Memory B cell (primary cell): Measurements from ENCODE around the gene LDLRAD2.

Experiments
- ATAC-seq: fragments of 150-1000 bp; cut with Tn5 transposase; 2 replicates; pipeline ENCODE4 v1.10.0; 2021; ENCODE audit warnings: low read depth, mild to moderate bottlenecking, moderate library complexity
- DNase-seq, 2 donors: peaks; one replicate each; pipeline ENCODE4 v3.0.0; 2022; ENCODE audit warnings: low spot score in 2 of 2
- H3K27ac Mint-ChIP-seq: one replicate; pipeline ENCODE4 v1.8.0; 2022; ENCODE audit warnings: mild to moderate bottlenecking, moderate library complexity, mixed read lengths
- H3K27me3 Mint-ChIP-seq: one replicate; pipeline ENCODE4 v1.8.0; 2022; ENCODE audit warnings: mixed read lengths
- H3K36me3 Mint-ChIP-seq: one replicate; pipeline ENCODE4 v1.8.0; 2022; ENCODE audit warnings: mild to moderate bottlenecking, mixed read lengths
- H3K4me1 Mint-ChIP-seq: one replicate; pipeline ENCODE4 v1.8.0; 2022; ENCODE audit warnings: mixed read lengths
- H3K4me3 Mint-ChIP-seq: one replicate; pipeline ENCODE4 v1.8.0; 2022; ENCODE audit warnings: mild to moderate bottlenecking, moderate library complexity, mixed read lengths
- H3K9me3 Mint-ChIP-seq: one replicate; pipeline ENCODE4 v1.8.0; 2022; ENCODE audit warnings: mixed read lengths

Gene LDLRAD2

DNA sequence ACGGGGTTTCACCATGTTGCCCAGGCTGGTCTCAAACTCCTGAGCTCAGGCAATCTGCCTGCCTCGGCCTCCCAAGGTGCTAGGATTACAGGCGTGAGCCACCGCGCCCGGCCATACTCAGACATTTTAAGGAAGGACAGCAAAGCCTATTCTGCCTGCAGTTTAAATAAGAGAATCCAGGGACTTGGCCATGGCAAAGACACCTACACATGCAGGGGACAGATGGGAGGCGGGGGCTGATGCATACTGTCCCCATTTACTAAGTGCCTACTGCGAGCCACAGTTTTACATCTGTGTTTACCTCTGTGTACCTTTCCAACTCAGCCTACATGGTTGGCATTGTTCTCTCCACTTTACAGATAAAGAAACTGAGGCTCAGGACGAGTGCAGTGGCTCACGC lies 25.4 kb downstream of the LDLRAD2 start:
- ATAC-seq (no peak), DNase-seq (no peak)
- Mint-ChIP-seq H3K9me3 (peaks cover 13% of the 10 kb centered on the region), H3K36me3 (peaks cover 25% of the 10 kb centered on the region), H3K4me3 (no peak overlapping the region), H3K27me3 (no peaks in the 10 kb centered on the region), H3K27ac (no peak overlapping the region), H3K4me1 (no peaks in the 10 kb centered on the region)

DNA sequence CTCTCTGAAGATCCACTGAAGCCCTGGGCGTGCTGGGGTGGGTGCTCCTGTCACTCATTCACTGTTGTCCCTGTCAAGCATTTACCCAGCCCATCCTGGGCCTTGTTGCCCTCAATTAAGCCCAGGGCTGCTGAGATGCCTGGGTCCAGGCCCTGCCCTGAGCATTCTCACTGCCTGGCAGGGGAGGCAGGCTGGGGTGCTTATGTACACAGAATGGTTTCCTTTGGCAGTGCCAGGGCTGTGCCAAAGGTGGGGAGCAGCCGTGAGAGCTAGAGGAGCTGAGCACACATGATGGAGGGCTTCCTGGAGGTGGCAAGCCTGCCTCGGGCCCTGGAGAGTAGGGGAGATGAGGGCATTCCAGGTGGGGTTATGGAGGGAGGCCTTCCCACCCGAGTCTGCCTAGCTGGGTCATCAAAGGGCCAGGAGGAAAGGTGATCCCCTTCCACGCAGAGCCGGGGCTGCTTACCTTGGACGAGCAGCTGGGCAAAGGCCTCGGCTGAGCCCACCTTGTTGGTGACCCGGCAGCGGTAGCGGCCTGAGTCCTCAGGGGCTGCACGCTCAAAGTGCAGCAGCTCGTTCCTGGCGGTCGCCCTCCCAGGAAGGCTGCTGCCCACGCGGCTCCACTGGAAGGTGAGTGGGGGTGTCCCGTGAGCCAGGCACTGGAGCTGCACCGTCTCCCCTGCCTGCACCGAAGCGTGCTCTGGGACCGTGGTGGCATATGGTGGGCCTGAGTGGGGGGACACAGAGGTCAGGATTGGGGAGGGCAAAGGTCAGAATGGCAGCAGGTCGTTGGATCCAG lies 26.5 kb downstream of the LDLRAD2 start:
- DNase-seq = no peak
- Mint-ChIP-seq H3K9me3 (peaks cover 13% of the 10 kb centered on the region), H3K36me3 (peaks cover 21% of the 10 kb centered on the region), H3K27ac (no peak overlapping the region), H3K4me3 (no peak overlapping the region), H3K4me1 (no peaks in the 10 kb centered on the region), H3K27me3 (no peaks in the 10 kb centered on the region)
- ATAC-seq = no peak

DNA sequence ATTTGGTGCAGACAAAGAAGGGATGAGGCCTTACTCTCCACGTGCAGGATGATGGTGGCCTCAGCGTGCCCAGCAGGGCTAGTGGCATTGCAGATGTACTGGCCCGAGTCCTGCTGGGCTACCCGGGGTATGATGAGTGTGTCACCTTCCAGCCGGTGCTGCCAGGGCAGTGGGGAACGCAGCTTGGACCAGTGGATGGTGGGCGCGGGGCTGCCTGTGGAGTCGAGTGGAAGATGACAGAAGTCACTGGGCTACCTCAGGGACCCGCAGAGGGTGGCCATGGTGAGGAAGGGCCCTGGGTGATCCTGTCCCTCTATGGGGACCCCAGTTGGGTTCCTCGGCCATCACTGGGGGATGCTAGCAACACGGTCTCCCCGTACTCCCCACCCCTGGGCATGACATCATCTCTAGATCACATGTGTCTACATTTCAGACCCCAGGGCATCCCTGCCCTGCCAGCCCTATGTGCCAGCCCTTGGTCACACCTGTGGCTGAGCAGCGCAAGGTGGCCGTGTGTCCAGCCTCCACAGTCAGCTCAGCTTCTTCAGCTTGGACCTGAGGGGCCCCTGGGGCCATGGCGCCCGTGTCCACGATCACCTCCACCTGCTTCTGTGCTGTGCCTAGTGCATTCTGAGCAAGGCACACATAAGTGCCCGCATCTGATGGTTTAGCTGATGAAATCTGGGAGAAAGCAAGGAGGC lies 27.4 kb downstream of the LDLRAD2 start:
- Mint-ChIP-seq H3K36me3 (peaks cover 11% of the 10 kb centered on the region), H3K4me1 (no peaks in the 10 kb centered on the region), H3K9me3 (peaks cover 4% of the 10 kb centered on the region), H3K27ac (no peak overlapping the region), H3K4me3 (no peak overlapping the region), H3K27me3 (no peaks in the 10 kb centered on the region)
- ATAC-seq = no peak
- no peak for DNase-seq

DNA sequence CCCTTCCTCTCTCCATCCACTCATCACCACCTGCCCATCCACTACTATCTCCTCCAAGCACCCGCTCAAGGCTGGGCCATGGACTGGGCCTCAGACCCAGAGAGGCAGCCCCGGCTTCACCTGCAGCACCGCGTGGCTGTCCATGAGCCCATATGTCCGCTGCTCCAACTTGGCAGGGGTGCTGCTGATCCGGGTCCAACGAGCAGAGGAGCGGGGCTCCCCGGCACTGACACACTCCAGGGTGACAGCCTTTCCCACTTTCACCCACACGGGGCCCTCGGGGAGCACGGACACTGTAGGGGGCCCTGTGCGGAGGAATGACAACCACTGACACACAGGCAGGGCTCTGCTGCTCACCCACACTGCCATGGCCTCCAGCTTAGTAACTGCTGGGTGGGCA lies 28.9 kb downstream of the LDLRAD2 start:
- ATAC-seq (no peak), DNase-seq (no peak)
- Mint-ChIP-seq H3K9me3 (no peaks in the 10 kb centered on the region), H3K27me3 (no peaks in the 10 kb centered on the region), H3K4me1 (no peaks in the 10 kb centered on the region), H3K27ac (no peak overlapping the region), H3K4me3 (no peak overlapping the region), H3K36me3 (peaks cover 2% of the 10 kb centered on the region)

DNA sequence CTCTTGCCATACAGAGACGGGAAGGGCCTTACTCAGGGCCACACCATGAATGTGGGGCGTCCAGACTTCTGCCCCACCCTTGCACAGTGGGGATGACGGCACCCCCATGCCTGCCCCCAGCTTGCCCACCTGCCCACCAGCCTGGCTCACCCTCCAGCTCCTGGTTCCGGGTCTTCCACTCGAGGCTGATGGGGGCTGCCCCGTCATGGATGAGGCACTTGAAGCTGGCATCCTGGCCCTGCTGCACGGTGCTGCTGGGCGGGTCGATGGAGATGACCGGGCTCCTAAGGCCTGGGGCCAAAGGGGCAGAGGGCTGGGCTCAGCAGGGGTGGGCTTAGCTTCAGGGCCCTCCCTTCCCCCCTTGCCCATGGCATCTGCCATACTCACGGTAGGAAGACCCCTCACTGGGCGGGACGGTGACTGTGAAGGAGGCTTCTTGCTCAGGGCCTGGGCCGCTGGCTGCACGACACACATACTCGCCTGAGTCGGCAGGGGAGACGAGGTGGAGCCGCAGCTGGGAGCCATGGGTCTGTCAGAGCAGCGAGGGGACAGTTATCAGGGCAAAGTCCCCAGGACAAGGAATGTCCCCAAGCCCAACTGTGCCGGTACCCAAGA lies 29.9 kb downstream of the LDLRAD2 start:
- no peaks in the 10 kb centered on the region for H3K4me1 Mint-ChIP-seq
- no peak overlapping the region for H3K4me3 Mint-ChIP-seq
- H3K27ac Mint-ChIP-seq = no peak overlapping the region
- ATAC-seq (no peak), DNase-seq (no peak)
- peaks cover 2% of the 10 kb centered on the region for H3K36me3 Mint-ChIP-seq
- H3K27me3 Mint-ChIP-seq = no peaks in the 10 kb centered on the region
- H3K9me3 Mint-ChIP-seq = no peaks in the 10 kb centered on the region

DNA sequence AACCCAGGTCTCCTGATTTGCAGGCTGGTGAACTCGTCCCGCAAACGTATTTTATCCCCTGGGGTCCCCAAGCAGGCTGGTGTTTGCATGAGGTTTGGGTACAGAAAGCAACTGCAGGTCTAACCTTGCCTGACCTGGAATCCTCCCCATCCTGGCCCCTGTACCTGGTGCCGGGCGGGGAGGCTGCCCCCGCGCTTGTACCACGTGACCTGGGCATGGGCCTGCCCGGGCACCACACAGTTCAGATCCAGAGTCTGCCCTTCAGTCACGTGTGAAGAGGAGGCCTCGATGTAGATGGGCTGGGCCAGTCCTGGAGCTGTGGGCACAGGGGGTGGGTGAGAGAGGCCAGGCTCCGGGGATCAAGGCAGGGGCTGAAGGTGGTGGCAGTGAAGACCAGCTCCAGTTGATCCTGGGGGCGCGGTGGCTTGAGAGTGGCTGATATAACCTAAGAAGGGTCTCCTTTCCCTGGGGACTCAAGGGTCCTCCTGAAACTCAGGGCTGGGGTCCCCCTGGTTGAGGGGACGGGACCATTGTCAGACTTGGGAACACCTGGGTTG lies 30.6 kb downstream of the LDLRAD2 start:
- H3K27ac Mint-ChIP-seq = no peak overlapping the region
- H3K27me3 Mint-ChIP-seq = no peaks in the 10 kb centered on the region
- DNase-seq (no peak), ATAC-seq (no peak)
- no peaks in the 10 kb centered on the region for H3K9me3 Mint-ChIP-seq
- H3K36me3 Mint-ChIP-seq = peaks cover 2% of the 10 kb centered on the region
- H3K4me1 Mint-ChIP-seq = no peaks in the 10 kb centered on the region
- H3K4me3 Mint-ChIP-seq = no peak overlapping the region

DNA sequence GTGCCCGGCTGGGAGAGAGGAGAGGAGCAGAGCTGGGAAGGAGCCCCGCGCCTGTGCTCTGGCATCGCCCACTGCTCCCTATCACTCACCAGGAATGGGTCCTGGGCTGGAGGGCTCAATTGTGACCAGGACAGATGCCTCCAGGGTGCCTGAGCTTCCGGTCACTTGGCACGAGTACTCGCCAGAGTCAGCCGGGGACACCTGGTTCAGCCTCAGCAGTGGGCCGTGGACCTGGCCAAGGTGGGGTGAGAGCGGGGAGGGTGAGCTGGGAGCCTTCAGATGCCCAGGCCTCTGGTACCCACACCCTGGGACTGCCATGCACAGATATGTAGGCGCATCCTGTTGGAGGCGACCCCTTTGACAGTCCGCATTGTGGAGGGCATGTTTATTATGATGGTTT lies 31.1 kb downstream of the LDLRAD2 start:
- no peaks in the 10 kb centered on the region for H3K9me3 Mint-ChIP-seq
- H3K27ac Mint-ChIP-seq = no peak overlapping the region
- H3K4me3 Mint-ChIP-seq = no peak overlapping the region
- no peak for DNase-seq
- H3K36me3 Mint-ChIP-seq = peaks cover 2% of the 10 kb centered on the region
- no peaks in the 10 kb centered on the region for H3K27me3 Mint-ChIP-seq
- ATAC-seq = no peak
- H3K4me1 Mint-ChIP-seq = no peaks in the 10 kb centered on the region

DNA sequence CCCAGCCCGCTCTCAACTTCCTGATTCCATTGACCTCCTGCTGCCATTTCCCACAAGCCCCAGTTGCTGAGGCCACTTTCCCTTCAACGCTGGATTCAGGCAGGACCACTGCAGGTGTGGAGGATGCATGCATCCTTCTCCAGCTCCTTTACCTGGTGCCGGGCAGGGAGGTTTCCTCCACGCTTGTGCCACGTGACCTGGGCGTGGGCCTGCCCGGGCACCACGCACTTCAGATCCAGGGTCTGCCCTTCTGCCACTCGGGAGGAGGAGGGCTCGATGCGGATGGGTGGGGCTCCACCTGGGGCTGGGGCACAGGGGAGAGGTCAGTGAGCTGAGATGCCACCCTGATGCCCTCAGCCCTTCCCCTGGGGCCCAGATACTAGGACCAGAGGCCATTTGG lies 31.9 kb downstream of the LDLRAD2 start:
- ATAC-seq (no peak), DNase-seq (no peak)
- Mint-ChIP-seq H3K9me3 (no peaks in the 10 kb centered on the region), H3K4me1 (no peaks in the 10 kb centered on the region), H3K4me3 (no peak overlapping the region), H3K36me3 (peaks cover 2% of the 10 kb centered on the region), H3K27ac (no peak overlapping the region), H3K27me3 (no peaks in the 10 kb centered on the region)

DNA sequence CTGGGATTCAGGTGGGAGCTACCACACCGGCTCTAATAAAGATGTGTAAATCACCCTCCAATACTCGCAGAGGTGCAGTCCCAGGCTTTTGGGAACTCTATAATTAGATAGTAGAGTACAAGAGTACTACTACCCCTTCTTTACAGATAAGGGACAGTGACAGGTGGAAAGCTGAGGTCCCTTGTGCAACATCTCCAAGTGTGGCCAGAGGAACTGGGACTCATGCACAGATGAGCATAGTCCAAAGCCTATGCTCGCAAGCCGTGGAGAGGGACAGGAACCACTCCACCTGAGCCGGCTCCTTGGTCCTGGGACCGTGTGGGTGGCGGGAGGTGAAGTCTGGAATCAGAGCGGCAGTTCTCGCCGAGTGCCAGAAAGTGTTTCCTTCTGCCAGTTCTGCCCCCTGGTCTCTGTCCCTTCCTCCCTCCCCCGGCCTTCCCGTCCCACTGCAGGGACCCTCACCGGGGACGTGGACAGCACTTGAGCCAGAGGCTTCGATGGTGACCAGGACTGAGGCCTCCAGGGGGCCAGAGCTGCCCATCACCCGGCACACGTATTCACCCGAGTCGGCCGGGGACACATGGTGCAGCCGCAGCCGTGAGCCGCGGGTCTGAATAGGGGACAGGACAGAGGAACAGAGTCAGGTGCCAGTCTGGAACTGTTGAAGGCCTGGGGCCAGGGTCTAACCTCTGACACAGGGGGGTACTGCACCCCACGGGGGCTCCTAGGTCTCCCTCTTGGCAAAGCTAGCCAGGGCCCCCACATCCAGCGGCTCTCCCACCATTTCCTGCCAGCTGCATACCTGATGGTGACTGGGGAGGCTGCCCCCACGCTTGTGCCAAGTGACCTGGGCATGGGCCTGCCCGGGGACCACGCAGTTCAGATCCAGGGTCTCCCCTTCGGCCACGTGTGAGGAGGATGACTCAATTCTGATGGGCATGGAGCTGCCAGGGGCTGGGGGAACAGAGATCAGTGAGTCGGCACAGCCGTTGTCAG lies 33.9 kb downstream of the LDLRAD2 start:
- Mint-ChIP-seq H3K9me3 (no peaks in the 10 kb centered on the region), H3K4me1 (no peaks in the 10 kb centered on the region), H3K27me3 (no peaks in the 10 kb centered on the region), H3K36me3 (peaks cover 2% of the 10 kb centered on the region), H3K4me3 (no peak overlapping the region), H3K27ac (no peak overlapping the region)
- DNase-seq (no peak), ATAC-seq (no peak)

DNA sequence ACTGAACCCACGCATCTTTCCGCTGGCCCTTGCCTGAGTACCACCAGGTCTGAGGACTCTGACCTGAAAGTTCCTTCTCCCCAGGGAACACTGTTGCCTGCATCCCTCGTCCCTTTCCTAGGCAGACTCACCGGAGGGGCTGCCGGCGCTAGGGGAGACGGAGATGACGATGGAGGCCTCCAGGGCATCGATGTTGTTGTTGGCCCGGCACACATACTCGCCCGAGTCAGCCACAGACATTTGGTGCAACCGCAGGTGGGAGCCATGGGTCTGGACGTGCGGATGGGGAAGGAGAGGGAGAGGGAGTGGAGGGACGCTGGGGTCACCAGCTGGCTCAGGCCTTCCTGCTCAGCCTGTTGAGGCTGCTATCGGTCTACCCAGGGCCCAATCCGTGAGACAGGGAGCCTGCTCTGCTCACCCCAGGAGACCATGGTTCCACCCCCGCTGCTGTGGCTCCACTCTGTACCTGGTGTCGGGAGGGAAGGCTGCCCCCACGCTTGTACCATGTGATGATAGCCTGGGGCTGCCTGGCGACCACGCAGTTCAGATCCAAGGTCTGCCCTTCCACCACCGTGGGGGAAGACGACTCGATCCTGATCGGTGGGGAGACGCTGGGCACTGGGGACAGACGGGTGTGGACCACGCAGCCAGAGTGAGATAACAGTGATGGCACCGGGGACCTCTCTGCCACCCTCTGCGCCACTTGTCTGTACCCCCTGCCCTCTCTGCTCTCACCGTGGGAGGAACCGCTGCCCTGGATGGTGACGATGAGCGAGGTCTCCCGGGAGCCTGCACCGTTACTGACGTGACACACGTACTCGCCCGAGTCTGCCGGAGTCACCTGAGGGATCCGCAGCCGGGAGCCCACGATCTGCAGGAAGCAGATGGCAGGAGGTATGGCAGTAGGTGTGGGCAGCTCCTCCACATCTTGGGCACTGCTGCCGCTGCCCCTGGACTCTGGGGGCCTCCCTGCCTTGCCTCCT lies 35.4 kb downstream of the LDLRAD2 start:
- Mint-ChIP-seq H3K4me1 (peaks cover 7% of the 10 kb centered on the region), H3K4me3 (no peak overlapping the region), H3K27me3 (no peaks in the 10 kb centered on the region), H3K27ac (no peak overlapping the region), H3K9me3 (no peaks in the 10 kb centered on the region), H3K36me3 (peaks cover 2% of the 10 kb centered on the region)
- no peak for ATAC-seq
- DNase-seq = no peak

DNA sequence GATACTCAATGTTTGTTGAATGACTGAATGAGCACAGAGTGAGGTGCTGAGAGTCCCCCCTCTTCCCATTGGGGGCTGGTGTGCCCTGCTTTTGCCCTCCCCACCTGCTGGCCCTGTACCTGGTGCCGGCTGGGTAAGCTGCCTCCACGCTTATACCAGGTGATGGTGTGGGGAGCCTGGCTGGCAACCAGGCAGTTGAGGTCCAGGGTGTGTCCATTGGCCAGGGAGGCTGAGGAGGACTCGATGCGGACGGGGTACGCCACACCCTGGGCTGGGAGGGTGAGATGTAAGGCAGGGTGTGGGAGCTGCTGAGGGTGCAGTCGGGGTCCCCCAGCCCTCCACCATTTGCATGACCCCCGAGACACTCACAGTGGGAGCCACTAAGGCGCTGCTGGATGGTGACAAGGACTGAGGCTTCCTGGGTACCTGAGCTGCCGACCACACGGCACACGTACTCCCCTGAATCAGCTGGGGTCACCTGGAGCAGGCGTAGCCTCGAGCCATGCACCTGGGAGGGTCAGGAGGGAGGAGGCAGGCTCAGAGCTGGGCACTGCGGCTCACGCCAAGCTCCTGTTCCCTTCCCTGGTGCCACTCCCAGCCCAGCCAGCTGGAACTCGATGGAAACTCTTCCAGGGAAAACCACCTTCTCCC lies 36.6 kb downstream of the LDLRAD2 start:
- no peak overlapping the region for H3K27ac Mint-ChIP-seq
- no peaks in the 10 kb centered on the region for H3K27me3 Mint-ChIP-seq
- no peak overlapping the region for H3K4me3 Mint-ChIP-seq
- H3K36me3 Mint-ChIP-seq = no peaks in the 10 kb centered on the region
- no peak for DNase-seq
- ATAC-seq = no peak
- H3K9me3 Mint-ChIP-seq = no peaks in the 10 kb centered on the region
- H3K4me1 Mint-ChIP-seq = peaks cover 10% of the 10 kb centered on the region

DNA sequence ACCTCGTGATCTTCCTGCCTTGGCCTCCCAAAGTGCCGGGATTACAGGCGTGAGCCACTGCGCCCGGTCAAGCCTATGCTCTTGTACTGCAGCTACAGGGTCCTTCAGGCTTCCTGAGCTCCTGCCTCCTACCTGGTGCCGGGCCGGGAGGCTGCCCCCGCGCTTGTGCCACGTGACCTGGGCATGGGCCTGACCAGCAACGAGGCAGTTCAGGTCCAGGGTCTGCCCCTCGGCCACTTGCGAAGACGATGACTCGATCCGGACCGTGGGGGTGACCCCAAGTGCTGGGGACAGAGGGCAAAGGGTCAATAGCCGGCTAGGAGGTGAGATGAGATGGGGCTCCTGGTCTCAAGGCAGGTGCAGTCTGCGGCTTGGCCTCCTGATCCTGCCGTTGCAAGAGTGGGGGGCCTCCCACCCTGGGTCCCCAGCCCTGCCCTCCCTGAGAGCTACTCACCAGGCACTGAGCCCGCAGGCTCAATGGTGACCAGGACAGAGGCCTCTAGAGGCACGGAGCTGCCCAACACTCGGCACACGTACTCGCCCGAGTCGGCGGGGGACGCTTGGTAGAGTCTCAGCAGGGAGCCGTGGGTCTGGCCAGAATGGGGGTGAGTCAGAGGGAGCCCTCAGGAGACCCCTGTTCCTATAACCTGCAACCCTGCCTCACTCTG lies 38.0 kb downstream of the LDLRAD2 start:
- Mint-ChIP-seq H3K4me3 (no peak overlapping the region), H3K27ac (no peak overlapping the region), H3K36me3 (no peaks in the 10 kb centered on the region), H3K4me1 (peaks cover 10% of the 10 kb centered on the region), H3K27me3 (no peaks in the 10 kb centered on the region), H3K9me3 (no peaks in the 10 kb centered on the region)
- ATAC-seq (no peak), DNase-seq (no peak)
